ENCODE measurements around the gene ALG5. TPM values are rescaled to one million over a fixed set of nuclear protein-coding genes. Genes with fewer than 3 reads are reported as not detected.

ALG5 gene
- total RNA-seq, 4 donors from 2014 or later: 36.6 to 45.0 (median 38.2) TPM

DNA sequence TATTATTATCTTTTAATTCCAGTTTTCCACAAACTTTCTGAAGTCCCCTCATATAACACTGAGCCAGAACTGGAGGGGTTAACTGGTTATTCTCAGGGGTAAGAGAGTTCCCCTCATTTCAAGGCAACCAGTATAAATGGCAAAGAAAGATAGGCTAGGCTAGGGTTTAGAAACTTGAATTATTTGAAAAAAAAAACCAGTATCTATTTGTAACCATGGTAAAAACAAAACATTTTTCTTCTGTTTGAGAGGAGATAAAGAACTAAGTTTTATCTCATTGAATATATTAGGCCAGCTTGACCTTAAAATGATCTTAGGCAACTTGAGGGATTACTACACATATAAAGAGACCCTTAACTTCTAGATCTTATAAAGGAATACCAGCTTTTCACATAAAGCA lies 40.8 kb upstream of the ALG5 start:
- peaks cover 0 to 3% (median 0%) of the 10 kb centered on the region in 4 donors for H3K4me1 ChIP-seq
- H3K4me3 ChIP-seq: no peak overlapping the region
- no peak overlapping the region for H3K27ac ChIP-seq
- DNase-seq (ENCODE audit: low spot score in 2 of 2): no peak
- peaks cover 3 to 83% (median 13%) of the 10 kb centered on the region in 3 donors for H3K36me3 ChIP-seq
- TF ChIP-seq POLR2A (IDR thresholded peaks at IDR 0.05) (no peak), EP300 (IDR thresholded peaks at IDR 0.05) (no peak), CTCF (IDR thresholded peaks at IDR 0.05) (no peak)
- no peaks in the 10 kb centered on the region for H3K9me3 ChIP-seq
- H3K27me3 ChIP-seq: no peaks in the 10 kb centered on the region

GRCh38 chr13:37037241-37037640 lies 38.1 kb upstream of the ALG5 start:
- WGBS, 2 donors: 97% methylated on average over 3 of the region's 3 CpGs
- H3K36me3 ChIP-seq: peaks cover 3 to 93% (median 8%) of the 10 kb centered on the region in 3 donors

DNA sequence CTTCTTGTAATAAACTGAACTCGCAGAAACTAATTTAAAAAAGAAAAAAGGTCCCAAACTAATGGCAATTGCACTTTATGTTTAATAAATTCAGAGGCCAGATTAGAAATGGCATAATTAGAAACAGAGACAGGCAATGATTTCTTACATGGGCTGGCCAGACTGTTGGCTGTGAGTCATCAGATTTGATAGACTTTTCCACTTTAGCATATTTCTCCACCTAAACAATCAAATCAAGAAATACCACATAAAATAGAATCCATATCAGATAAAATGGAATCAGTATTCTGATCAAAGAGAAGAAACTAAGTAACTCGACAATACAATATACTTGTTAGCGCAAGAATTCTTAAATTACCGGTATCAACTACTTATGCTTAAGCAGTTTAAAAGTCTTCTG lies 30.5 kb upstream of the ALG5 start:
- Histone ChIP-seq H3K27me3 (no peaks in the 10 kb centered on the region), H3K36me3 (peaks cover 0 to 88% (median 5%) of the 10 kb centered on the region in 3 donors), H3K27ac (no peak overlapping the region), H3K4me1 (no peaks in the 10 kb centered on the region), H3K9me3 (no peaks in the 10 kb centered on the region), H3K4me3 (no peak overlapping the region)
- TF ChIP-seq POLR2A (IDR thresholded peaks at IDR 0.05) (no peak), CTCF (IDR thresholded peaks at IDR 0.05) (no peak), EP300 (IDR thresholded peaks at IDR 0.05) (no peak)
- DNase-seq (ENCODE audit: low spot score in 2 of 2): no peak
- 94 to 95% methylated on average over 4 of the region's 4 CpGs for whole genome bisulfite sequencing, 2 donors

More at GRCh38 chr13:37037241-37037640, 38.1 kb upstream of the ALG5 start:
- H3K27ac ChIP-seq: no peak overlapping the region
- no peaks in the 10 kb centered on the region for H3K4me1 ChIP-seq
- H3K4me3 ChIP-seq: no peak overlapping the region
- TF ChIP-seq CTCF (IDR thresholded peaks at IDR 0.05) (no peak), POLR2A (IDR thresholded peaks at IDR 0.05) (no peak), EP300 (IDR thresholded peaks at IDR 0.05) (no peak)
- no peaks in the 10 kb centered on the region for H3K9me3 ChIP-seq
- no peaks in the 10 kb centered on the region for H3K27me3 ChIP-seq
- no peak for DNase-seq (ENCODE audit: low spot score in 2 of 2)

DNA sequence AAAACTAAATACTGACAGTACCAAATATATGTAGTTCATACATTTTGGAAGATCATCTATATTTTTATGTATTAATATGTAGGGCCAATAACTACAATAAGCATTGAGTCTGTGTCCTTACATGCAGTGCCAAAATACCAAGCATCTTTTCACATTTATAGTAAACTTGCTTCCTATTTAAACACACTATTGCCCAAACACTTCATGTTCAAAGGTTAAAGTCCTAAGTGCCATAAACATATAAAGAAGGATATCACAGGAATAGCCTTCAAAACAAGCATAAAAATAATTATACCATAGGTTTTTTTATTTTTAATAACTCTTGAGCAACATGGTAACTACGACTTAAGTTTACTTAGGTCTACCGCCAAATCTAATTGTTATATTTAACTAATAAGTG lies 28.5 kb upstream of the ALG5 start:
- peaks cover 0 to 87% (median 5%) of the 10 kb centered on the region in 3 donors for H3K36me3 ChIP-seq
- H3K27ac ChIP-seq: no peak overlapping the region
- TF ChIP-seq EP300 (IDR thresholded peaks at IDR 0.05): no peak
- TF ChIP-seq CTCF (IDR thresholded peaks at IDR 0.05): no peak
- no peak for TF ChIP-seq POLR2A (IDR thresholded peaks at IDR 0.05)
- H3K4me3 ChIP-seq: no peak overlapping the region
- H3K27me3 ChIP-seq: no peaks in the 10 kb centered on the region
- no peak for DNase-seq (ENCODE audit: low spot score in 2 of 2)
- no peaks in the 10 kb centered on the region for H3K9me3 ChIP-seq
- H3K4me1 ChIP-seq: no peaks in the 10 kb centered on the region
- WGBS, 2 donors: 84 to 85% methylated on average over 2 of the region's 2 CpGs

GRCh38 chr13:37026771-37027170 lies 27.6 kb upstream of the ALG5 start:
- Histone ChIP-seq H3K36me3 (peaks cover 0 to 87% (median 3%) of the 10 kb centered on the region in 3 donors), H3K9me3 (no peaks in the 10 kb centered on the region), H3K4me3 (no peak overlapping the region), H3K4me1 (no peaks in the 10 kb centered on the region), H3K27ac (no peak overlapping the region), H3K27me3 (no peaks in the 10 kb centered on the region)
- DNase-seq (ENCODE audit: low spot score in 2 of 2): no peak
- 91 to 98% methylated on average over 1 of the region's 1 CpG for WGBS, 2 donors
- TF ChIP-seq CTCF (IDR thresholded peaks at IDR 0.05): no peak
- TF ChIP-seq POLR2A (IDR thresholded peaks at IDR 0.05): no peak
- TF ChIP-seq EP300 (IDR thresholded peaks at IDR 0.05): no peak
